Pancreas (tissue), 10 donors: ENCODE data around the gene EXOC1. TPM values are rescaled to one million over a fixed set of nuclear protein-coding genes. Genes with fewer than 3 reads are reported as not detected.

Experiments
- ATAC-seq, 4 donors: fragments of 200-7000 bp; cut with Tn5 transposase; one replicate each; pipeline versions ENCODE4 v1.8.0 to v1.9.1; 2020; ENCODE audit warnings: mild to moderate bottlenecking in 4 of 4, moderate library complexity in 4 of 4
- DNase-seq, 6 donors: peaks; one replicate each; pipeline ENCODE4 v3.0.0-alpha.2; 2020
- FAIRE-seq: peaks from 2 replicates; lab custom pipeline; 2012; peaks lifted over from hg19 to GRCh38; lab: Jason Lieb, UNC
- H3K27ac ChIP-seq, 4 donors: fragments of 200-600 bp; sonication (generic); 1 replicate in 3 of 4; 2 replicates in 1 of 4; pipeline versions ENCODE4 v1.5.0 to v1.8.0; 2020
- H3K27me3 ChIP-seq, 4 donors: fragments of 200-600 bp; one replicate each; pipeline ENCODE4 v1.8.0; 2021
- H3K36me3 ChIP-seq, 3 donors: fragments of 200-600 bp; sonication (generic) in 1 of 3; one replicate each; pipeline versions ENCODE4 v1.5.0 to v1.8.0; 2020 to 2021
- H3K4me1 ChIP-seq, 3 donors: fragments of 200-600 bp; one replicate each; pipeline ENCODE4 v1.8.0; 2021
- H3K4me3 ChIP-seq, 4 donors: fragments of 200-600 bp; sonication (generic) in 2 of 4; one replicate each; pipeline versions ENCODE4 v1.5.0 to v1.8.0; 2020 to 2021
- H3K9me3 ChIP-seq, 4 donors: fragments of 200-600 bp; one replicate each; pipeline ENCODE4 v1.8.0; 2021
- whole genome bisulfite sequencing, 2 donors: extraction: QIAGEN DNeasy Blood & Tissue Kit; methylation state at CpG; one replicate each; pipeline ENCODE4 v1.1.7; 2013; 5-methylcytosine and 5-hydroxymethylcytosine counted together
- intact Hi-C, 3 donors: fragments of 100-400 bp; cut with DNase I; formaldehyde crosslinking; loops; one replicate each; pipeline versions ENCODE4 v1.11.1 to v1.14.2; 2022
- polyA plus RNA-seq, 2 donors: library from polyadenylated mRNA; stranded (reverse); fragments of 200-250 nt; gene quantifications; one replicate each; pipeline ENCODE4 v1.2.3, GENCODE V29; 2013
- total RNA-seq, 6 donors: library from RNA; stranded (reverse); fragmentation: NEBNext Ultra II Directional in 4 of 6; extraction: Animal tissue kit (Norgen Biotek cat#: 25700) in 4 of 6; gene quantifications; one replicate each; pipeline versions ENCODE4 v1.2.1 to v1.2.4, GENCODE V29; 2021 to 2023
- TF ChIP-seq, protein P1 (sequence below), 4 donors: fragments of 200-600 bp; sonication (generic) in 3 of 4; IDR thresholded peaks; one replicate each; pipeline versions ENCODE4 v1.5.0 to v1.8.0; 2021; ENCODE audit warnings: antibody characterized with exemption in 4 of 4
- donor health status: healthy with polysubstance abuse.
- donor health status: DM: no; HTN: no; CAD: no; lungs with moderate emphysema.
- donor health status: DM: no; HTN: no; CAD: no.
- donor health status: control.
- donor health status: control.
- donor health status: Bipolar disorder and iron deficiency.
- donor health status: DM: yes; HTN: yes; CAD: no.
- donor health status: DM: no; HTN: no; CAD: no.
- donor health status: DM: no; HTN: no; CAD: no.
- donor health status: DM: yes; HTN: yes; CAD: no.

EXOC1 gene
- total and polyA plus RNA-seq, 8 donors: 8.2 to 21.7 (median 11.0) TPM

DNA sequence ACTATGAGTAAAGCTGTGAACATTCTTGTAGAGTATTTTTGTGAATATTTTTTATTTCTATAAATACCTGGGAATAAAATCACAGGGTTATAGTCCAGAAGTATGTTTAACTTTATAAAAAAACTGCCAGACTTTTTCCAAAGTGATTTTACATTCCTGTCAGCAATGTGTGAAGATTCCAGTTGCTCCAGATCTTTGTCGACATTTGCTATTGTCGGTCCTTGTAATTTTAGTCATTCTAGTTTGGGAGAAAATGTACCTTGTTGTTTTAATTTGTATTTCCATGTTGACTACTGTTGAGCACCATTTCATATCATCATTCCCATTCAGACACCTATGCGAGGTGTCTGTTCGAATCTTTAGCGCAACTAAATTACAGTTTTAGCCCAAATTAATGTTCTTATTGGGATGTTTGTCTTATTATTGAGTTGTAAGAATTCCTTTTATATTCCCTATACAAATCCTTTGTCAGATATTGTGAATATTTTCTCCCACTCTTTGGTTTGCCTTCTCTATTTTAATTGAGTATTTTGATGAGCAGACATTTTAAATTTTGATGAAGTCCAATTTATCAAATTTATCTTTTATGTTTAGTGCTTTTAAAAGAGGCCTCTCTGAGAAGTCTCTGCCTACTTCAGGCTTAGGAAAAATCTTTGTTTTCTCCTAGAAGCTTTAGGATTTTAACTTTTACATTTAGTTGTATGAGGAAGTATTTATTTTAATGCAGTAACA is 97.9 kb downstream of the EXOC1 start:
- FAIRE-seq: no peak
- Histone ChIP-seq H3K27ac (no peak overlapping the region), H3K4me3 (no peak overlapping the region), H3K4me1 (peaks cover 0 to 12% (median 0%) of the 10 kb centered on the region in 3 donors), H3K36me3 (no peaks in the 10 kb centered on the region), H3K27me3 (no peaks in the 10 kb centered on the region), H3K9me3 (no peaks in the 10 kb centered on the region)
- TF ChIP-seq, protein P1, sequence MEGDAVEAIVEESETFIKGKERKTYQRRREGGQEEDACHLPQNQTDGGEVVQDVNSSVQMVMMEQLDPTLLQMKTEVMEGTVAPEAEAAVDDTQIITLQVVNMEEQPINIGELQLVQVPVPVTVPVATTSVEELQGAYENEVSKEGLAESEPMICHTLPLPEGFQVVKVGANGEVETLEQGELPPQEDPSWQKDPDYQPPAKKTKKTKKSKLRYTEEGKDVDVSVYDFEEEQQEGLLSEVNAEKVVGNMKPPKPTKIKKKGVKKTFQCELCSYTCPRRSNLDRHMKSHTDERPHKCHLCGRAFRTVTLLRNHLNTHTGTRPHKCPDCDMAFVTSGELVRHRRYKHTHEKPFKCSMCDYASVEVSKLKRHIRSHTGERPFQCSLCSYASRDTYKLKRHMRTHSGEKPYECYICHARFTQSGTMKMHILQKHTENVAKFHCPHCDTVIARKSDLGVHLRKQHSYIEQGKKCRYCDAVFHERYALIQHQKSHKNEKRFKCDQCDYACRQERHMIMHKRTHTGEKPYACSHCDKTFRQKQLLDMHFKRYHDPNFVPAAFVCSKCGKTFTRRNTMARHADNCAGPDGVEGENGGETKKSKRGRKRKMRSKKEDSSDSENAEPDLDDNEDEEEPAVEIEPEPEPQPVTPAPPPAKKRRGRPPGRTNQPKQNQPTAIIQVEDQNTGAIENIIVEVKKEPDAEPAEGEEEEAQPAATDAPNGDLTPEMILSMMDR (IDR thresholded peaks at IDR 0.05): no peak
- no peak for DNase-seq
- WGBS, 2 donors: 94 to 97% methylated on average over 5 of the region's 5 CpGs
- no peak for ATAC-seq
- intact Hi-C loops: no loop called here

Other genes starting within 250 kb of the EXOC1 start
- gene NMU, start 217.3 kb upstream of the EXOC1 start, total RNA-seq: under 1 TPM in 1 of 6 donors, not detected in 5; 0.76 TPM
- not detected for gene NMU, start 217.3 kb upstream of the EXOC1 start, polyA plus RNA-seq
- not detected for gene EXOC1L, start 33.9 kb upstream of the EXOC1 start, total RNA-seq
- not detected for gene EXOC1L, start 33.9 kb upstream of the EXOC1 start, polyA plus RNA-seq
- 1 to 10 TPM; 1.3 to 4.3 (median 1.9) TPM for gene CEP135, start 95.3 kb downstream of the EXOC1 start, total RNA-seq
- gene CEP135, start 95.3 kb downstream of the EXOC1 start, polyA plus RNA-seq: 1 to 10 TPM; 1.3 to 2.0 TPM